Smooth muscle cell (in vitro differentiated cells): ENCODE data around the gene TSKU. TPM values are rescaled to one million over a fixed set of nuclear protein-coding genes. Genes with fewer than 3 reads are reported as not detected.

Experiments used
- DNase-seq: peaks from one replicate; lab custom pipeline; 2025; ENCODE audit not compliant: unreplicated experiment; lab: John Stamatoyannopoulos, UW
- H2AFZ ChIP-seq: fragments of 200-600 bp; sonication (generic); 2 replicates; pipeline ENCODE4 v1.6.0; 2016; ENCODE audit warnings: antibody characterized with exemption, low read depth, mild to moderate bottlenecking
- H3F3A ChIP-seq: fragments of 200-600 bp; sonication (generic); 2 replicates; pipeline ENCODE4 v1.6.0; 2017; ENCODE audit warnings: antibody characterized with exemption, low read depth
- H3K27ac ChIP-seq: fragments of 200-600 bp; sonication (generic); 2 replicates; pipeline ENCODE4 v1.5.1; 2016; ENCODE audit warnings: low read depth, mild to moderate bottlenecking
- H3K27me3 ChIP-seq: fragments of 200-600 bp; sonication (generic); 2 replicates; pipeline ENCODE4 v1.6.1; 2016; ENCODE audit warnings: low read depth, mild to moderate bottlenecking
- H3K36me3 ChIP-seq: fragments of 200-600 bp; sonication (generic); 2 replicates; pipeline ENCODE4 v1.5.1; 2016; ENCODE audit warnings: low read depth
- H3K4me1 ChIP-seq: fragments of 200-600 bp; sonication (generic); 2 replicates; pipeline ENCODE4 v1.5.1; 2016; ENCODE audit warnings: low read depth
- H3K4me2 ChIP-seq: fragments of 200-600 bp; sonication (generic); 2 replicates; pipeline ENCODE4 v1.6.0; 2016; ENCODE audit warnings: mild to moderate bottlenecking
- H3K4me3 ChIP-seq: fragments of 200-600 bp; sonication (generic); 2 replicates; pipeline ENCODE4 v1.5.1; 2016; ENCODE audit warnings: mild to moderate bottlenecking
- H3K79me2 ChIP-seq: fragments of 200-600 bp; sonication (generic); 2 replicates; pipeline ENCODE4 v1.6.0; 2016; ENCODE audit warnings: low read depth, mild to moderate bottlenecking
- H3K9ac ChIP-seq: fragments of 200-600 bp; sonication (generic); 2 replicates; pipeline ENCODE4 v1.6.0; 2016; ENCODE audit warnings: low read depth
- H3K9me3 ChIP-seq: fragments of 200-600 bp; sonication (generic); replicated peaks from 2 replicates; pipeline ENCODE4 v1.5.1; 2016; ENCODE audit warnings: low read depth
- H4K20me1 ChIP-seq: fragments of 200-600 bp; sonication (generic); 2 replicates; pipeline ENCODE4 v1.6.0; 2016; ENCODE audit warnings: low read depth
- WGBS: methylation state at CpG from one replicate; pipeline ENCODE4 v1.1.7; 2016; ENCODE audit warnings: low lambda C conversion rate; 5-methylcytosine and 5-hydroxymethylcytosine counted together
- polyA plus RNA-seq: library from polyadenylated mRNA; unstranded; fragments of >200 nt; fragmentation: Nextera tagmentation; extraction: Ambion mirVana; gene quantifications from 2 replicates; pipeline ENCODE4 v1.2.1, GENCODE V29; 2016
- total RNA-seq: library from RNA; depleted of rRNA; stranded (reverse); fragments of >200 nt; gene quantifications from 2 replicates; pipeline ENCODE4 v1.2.3, GENCODE V29; 2014
- TF ChIP-seq, protein P1 (sequence below): fragments of 200-600 bp; sonication (generic); IDR thresholded peaks from 2 replicates; pipeline ENCODE4 v1.5.1; 2017; ENCODE audit warnings: borderline replicate concordance, mild to moderate bottlenecking, antibody characterized with exemption; ENCODE audit not compliant: insufficient read depth, poor library complexity, severe bottlenecking

Gene TSKU
- total and polyA plus RNA-seq, 2 experiments from 2014 or later: 75.2 to 144 TPM

DNA sequence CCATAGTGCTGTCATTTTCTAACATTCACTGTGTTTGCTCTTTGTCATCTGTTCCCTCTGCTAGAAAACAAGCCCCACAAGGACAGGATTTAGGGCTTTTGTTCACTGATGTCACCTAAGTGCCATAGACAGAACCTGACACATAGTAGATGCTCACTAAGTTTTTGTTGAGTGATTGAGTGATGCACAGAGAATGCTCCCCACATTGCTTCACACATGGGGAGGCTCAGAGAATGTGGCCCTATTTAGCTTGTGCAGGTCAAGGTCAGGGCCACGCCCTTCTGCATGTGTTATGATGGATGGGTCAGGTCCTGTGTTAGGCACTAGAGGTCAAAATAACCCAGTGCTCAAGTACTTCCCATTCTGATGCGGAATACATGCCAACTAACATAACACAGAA lies 33.1 kb upstream of the TSKU start:
- TF ChIP-seq, protein P1, sequence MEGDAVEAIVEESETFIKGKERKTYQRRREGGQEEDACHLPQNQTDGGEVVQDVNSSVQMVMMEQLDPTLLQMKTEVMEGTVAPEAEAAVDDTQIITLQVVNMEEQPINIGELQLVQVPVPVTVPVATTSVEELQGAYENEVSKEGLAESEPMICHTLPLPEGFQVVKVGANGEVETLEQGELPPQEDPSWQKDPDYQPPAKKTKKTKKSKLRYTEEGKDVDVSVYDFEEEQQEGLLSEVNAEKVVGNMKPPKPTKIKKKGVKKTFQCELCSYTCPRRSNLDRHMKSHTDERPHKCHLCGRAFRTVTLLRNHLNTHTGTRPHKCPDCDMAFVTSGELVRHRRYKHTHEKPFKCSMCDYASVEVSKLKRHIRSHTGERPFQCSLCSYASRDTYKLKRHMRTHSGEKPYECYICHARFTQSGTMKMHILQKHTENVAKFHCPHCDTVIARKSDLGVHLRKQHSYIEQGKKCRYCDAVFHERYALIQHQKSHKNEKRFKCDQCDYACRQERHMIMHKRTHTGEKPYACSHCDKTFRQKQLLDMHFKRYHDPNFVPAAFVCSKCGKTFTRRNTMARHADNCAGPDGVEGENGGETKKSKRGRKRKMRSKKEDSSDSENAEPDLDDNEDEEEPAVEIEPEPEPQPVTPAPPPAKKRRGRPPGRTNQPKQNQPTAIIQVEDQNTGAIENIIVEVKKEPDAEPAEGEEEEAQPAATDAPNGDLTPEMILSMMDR: no peak
- Histone ChIP-seq H3K4me3 (no peak overlapping the region), H3K9ac (no peak overlapping the region), H3K79me2 (no peaks in the 10 kb centered on the region), H3F3A (no peaks in the 10 kb centered on the region), H3K36me3 (no peaks in the 10 kb centered on the region), H3K27me3 (no peaks in the 10 kb centered on the region), H3K4me2 (no peak overlapping the region), H3K9me3 (no peaks in the 10 kb centered on the region), H4K20me1 (no peaks in the 10 kb centered on the region), H3K4me1 (peaks cover 4% of the 10 kb centered on the region), H2AFZ (no peak overlapping the region), H3K27ac (no peak overlapping the region)
- WGBS: 91% methylated on average over 2 of the region's 2 CpGs
- no peak for DNase-seq

DNA sequence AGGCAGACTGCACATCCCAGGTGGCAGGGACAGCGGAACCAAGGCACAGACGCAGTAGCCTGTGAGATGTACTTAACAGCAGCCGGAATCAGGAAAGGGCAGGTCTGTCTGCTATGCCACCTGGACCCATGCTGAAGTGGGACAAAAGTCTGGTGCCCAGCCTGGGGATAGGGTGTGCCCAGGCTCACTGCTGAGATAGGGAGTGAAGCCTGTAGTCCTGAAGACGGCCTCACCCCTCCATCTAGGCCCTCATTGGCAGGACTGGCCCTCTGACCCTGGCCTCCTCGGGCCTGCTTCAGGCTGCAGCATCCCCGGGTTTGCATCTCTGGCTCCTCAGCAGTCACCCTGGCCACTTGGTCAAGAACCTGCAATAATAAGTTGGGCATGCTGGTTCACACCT lies 32.4 kb upstream of the TSKU start:
- Histone ChIP-seq H2AFZ (no peak overlapping the region), H3K4me2 (no peak overlapping the region), H3K9ac (no peak overlapping the region), H3K4me3 (no peak overlapping the region), H4K20me1 (no peaks in the 10 kb centered on the region), H3K79me2 (no peaks in the 10 kb centered on the region), H3K27ac (no peak overlapping the region), H3K4me1 (peaks cover 4% of the 10 kb centered on the region), H3K9me3 (no peaks in the 10 kb centered on the region), H3K27me3 (no peaks in the 10 kb centered on the region), H3K36me3 (no peaks in the 10 kb centered on the region), H3F3A (no peaks in the 10 kb centered on the region)
- TF ChIP-seq, protein P1: no peak
- WGBS: 94% methylated on average over 6 of the region's 6 CpGs
- DNase-seq: no peak

DNA sequence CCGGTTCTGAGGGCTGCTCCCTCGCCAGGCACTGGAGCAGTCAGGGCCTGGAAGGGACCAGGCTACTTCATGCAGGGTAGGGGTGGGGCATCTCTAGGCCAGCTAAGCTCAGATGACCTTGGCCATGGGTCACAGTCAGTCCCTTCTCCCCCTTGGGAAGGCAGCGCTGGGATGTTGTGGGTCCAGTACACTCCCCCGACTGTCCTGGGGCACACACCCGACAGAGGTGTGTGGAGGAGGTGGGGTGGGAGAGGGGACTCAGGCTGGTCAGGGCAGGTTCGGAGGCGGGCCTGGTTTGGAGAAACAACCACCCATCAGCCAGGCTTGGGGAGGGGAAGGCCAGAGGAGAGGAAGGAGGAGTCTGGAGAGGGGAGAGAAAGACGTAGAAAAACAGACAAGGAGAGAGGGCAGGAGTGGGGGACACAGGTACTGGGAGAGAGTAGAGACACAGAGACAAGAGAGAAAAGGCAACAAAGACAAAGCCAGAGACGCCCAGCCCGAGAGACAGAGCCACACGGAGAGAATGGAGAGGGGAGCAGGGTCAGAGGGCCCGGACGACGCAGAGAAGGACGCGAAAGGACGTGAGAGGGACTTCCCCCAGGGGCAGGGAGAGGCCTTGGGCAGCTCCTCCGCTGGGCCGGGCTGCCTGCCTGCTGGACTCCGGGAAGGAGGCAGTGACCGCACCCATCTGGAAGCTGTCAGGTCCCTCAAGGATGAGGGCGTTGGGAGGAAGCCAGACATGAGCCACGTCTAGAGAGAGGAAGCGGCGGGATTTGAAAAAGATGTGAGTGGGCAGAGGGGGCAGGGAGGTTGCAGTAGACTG lies 30.6 kb upstream of the TSKU start:
- TF ChIP-seq, protein P1: no peak
- H2AFZ ChIP-seq: peak overlapping the region; percentile 38
- H4K20me1 ChIP-seq: no peaks in the 10 kb centered on the region
- peak overlapping the region; percentile 23 for H3K9ac ChIP-seq
- peaks cover 2% of the 10 kb centered on the region for H3K4me1 ChIP-seq
- H3F3A ChIP-seq: no peaks in the 10 kb centered on the region
- no peaks in the 10 kb centered on the region for H3K79me2 ChIP-seq
- WGBS: 42% methylated on average over 25 of the region's 25 CpGs
- no peaks in the 10 kb centered on the region for H3K9me3 ChIP-seq
- H3K4me2 ChIP-seq: peak overlapping the region; percentile 42
- H3K27ac ChIP-seq: peak overlapping the region; percentile 90
- DNase-seq: no peak
- H3K36me3 ChIP-seq: no peaks in the 10 kb centered on the region
- H3K4me3 ChIP-seq: no peak overlapping the region
- H3K27me3 ChIP-seq: no peaks in the 10 kb centered on the region

DNA sequence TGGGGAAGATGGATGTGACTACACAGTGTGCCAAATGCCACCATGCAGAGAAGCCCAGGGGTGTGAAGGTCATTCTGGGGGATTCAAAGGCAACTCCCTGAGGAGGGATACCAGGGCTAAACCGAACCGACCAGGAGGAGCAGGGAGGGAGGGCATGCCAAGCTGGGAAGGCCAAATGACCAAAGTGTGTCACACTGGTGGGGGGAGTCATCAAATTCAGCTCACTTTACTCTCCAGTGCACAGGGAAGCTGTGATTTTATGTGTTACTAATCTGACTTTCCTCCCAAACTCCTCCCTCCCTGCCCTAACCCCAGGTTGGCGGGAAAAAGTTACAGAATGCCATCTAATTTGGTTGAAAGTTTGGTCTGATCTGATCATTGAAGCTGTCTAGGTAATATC lies 29.7 kb upstream of the TSKU start:
- peak overlapping the region; percentile 90 for H3K27ac ChIP-seq
- H3K4me1 ChIP-seq: peaks cover 2% of the 10 kb centered on the region
- no peak overlapping the region for H3K4me3 ChIP-seq
- no peaks in the 10 kb centered on the region for H4K20me1 ChIP-seq
- TF ChIP-seq, protein P1: no peak
- peak overlapping the region; percentile 23 for H3K9ac ChIP-seq
- no peaks in the 10 kb centered on the region for H3K27me3 ChIP-seq
- 90% methylated on average over 2 of the region's 3 CpGs for WGBS
- no peaks in the 10 kb centered on the region for H3K36me3 ChIP-seq
- no peaks in the 10 kb centered on the region for H3F3A ChIP-seq
- no peaks in the 10 kb centered on the region for H3K9me3 ChIP-seq
- H3K79me2 ChIP-seq: no peaks in the 10 kb centered on the region
- DNase-seq: no peak
- H2AFZ ChIP-seq: peak overlapping the region; percentile 38
- H3K4me2 ChIP-seq: peak overlapping the region; percentile 42
